Measurements from ENCODE around the gene DHX35. TPM values are rescaled to one million over a fixed set of nuclear protein-coding genes. Genes with fewer than 3 reads are reported as not detected.

Gene DHX35
- total and polyA plus RNA-seq, 10 of the 15 experiments (the other 5 are each of a cell fraction or from before 2014, with no cell fraction given) = 4.3 to 21.6 (median 14.9) TPM

- Histone ChIP-seq H3K27me3 (replicated peaks in 1 of 2; ENCODE audit: control insufficient read depth in 2 of 2, insufficient read depth in 2 of 2, low read length in 1 of 2) (no peaks in the 10 kb centered on the region), H3K9me3 (replicated peaks; ENCODE audit: control insufficient read depth, insufficient read depth, low read length) (no peaks in the 10 kb centered on the region), H3K36me3 (ENCODE audit: control insufficient read depth in 2 of 2, insufficient read depth in 2 of 2, low read length in 1 of 2) (peaks cover 30 to 43% of the 10 kb centered on the region in 2 experiments), H2AFZ (ENCODE audit: control insufficient read depth, low read depth, low read length) (no peak overlapping the region), H3K9ac (ENCODE audit: control insufficient read depth, insufficient read depth, low read length) (no peak overlapping the region), H4K20me1 (ENCODE audit: control insufficient read depth, insufficient read depth) (no peaks in the 10 kb centered on the region), H3K4me1 (ENCODE audit: control insufficient read depth, insufficient read depth, low read length) (no peaks in the 10 kb centered on the region), H3K4me2 (ENCODE audit: control insufficient read depth, insufficient read depth) (no peak overlapping the region), H3K79me2 (ENCODE audit: control insufficient read depth, insufficient read depth, low read length) (no peaks in the 10 kb centered on the region), H3K4me3 (no peak overlapping the region), H3K27ac (ENCODE audit: control insufficient read depth, insufficient read depth) (no peak overlapping the region)
- in situ Hi-C loops (cut with MboI) (no loop called here), intact Hi-C loops (cut with micrococcal nuclease; ENCODE audit: unreplicated experiment) (no loop called here)
- ChIA-PET POLR2A (interaction anchor here (0.7 kb wide), 1 partner anchor 25 kb away, joined by 4 read pairs; no protein-coding TSS in a partner anchor), RAD21 (ENCODE audit: unreplicated experiment) (no interaction called here), SMC1A (ENCODE audit: uncharacterized antibody, unreplicated experiment) (interaction anchor here (1.5 kb wide), 1 partner anchor 16 kb away, joined by 3 read pairs; no protein-coding TSS in a partner anchor), CTCF (no interaction called here)
- no TSS peak for BruUV-seq (replicated peaks)
- DNase-seq (ENCODE audit: low read depth, low spot score) = no peak
- TF ChIP-seq SIX5 (IDR thresholded peaks at IDR 0.05; ENCODE audit: low read depth, low read length, severe bottlenecking) (no peak), USF2 (IDR thresholded peaks at IDR 0.05; ENCODE audit: borderline replicate concordance, low read depth, low read length) (no peak), CHD2 (IDR thresholded peaks at IDR 0.05; ENCODE audit: borderline replicate concordance, low read depth, low read length) (no peak), RAD51 (IDR thresholded peaks at IDR 0.05) (no peak), IKZF2 (IDR thresholded peaks at IDR 0.05) (no peak), GABPA (IDR thresholded peaks at IDR 0.05; ENCODE audit: low read depth) (no peak), MYC (IDR thresholded peaks at IDR 0.05; ENCODE audit: insufficient read depth, insufficient read length, insufficient replicate concordance, low read length, severe bottlenecking) (no peak)
- TF ChIP-seq, protein P1, sequence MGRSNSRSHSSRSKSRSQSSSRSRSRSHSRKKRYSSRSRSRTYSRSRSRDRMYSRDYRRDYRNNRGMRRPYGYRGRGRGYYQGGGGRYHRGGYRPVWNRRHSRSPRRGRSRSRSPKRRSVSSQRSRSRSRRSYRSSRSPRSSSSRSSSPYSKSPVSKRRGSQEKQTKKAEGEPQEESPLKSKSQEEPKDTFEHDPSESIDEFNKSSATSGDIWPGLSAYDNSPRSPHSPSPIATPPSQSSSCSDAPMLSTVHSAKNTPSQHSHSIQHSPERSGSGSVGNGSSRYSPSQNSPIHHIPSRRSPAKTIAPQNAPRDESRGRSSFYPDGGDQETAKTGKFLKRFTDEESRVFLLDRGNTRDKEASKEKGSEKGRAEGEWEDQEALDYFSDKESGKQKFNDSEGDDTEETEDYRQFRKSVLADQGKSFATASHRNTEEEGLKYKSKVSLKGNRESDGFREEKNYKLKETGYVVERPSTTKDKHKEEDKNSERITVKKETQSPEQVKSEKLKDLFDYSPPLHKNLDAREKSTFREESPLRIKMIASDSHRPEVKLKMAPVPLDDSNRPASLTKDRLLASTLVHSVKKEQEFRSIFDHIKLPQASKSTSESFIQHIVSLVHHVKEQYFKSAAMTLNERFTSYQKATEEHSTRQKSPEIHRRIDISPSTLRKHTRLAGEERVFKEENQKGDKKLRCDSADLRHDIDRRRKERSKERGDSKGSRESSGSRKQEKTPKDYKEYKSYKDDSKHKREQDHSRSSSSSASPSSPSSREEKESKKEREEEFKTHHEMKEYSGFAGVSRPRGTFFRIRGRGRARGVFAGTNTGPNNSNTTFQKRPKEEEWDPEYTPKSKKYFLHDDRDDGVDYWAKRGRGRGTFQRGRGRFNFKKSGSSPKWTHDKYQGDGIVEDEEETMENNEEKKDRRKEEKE (IDR thresholded peaks at IDR 0.05) = no peak
- ATAC-seq = no peak
- FAIRE-seq = no peak
- WGBS (ENCODE audit: insufficient coverage, insufficient replicate concordance, low lambda C conversion rate, missing lambda C conversion rate) = 93% methylated on average over 3 of the region's 3 CpGs
Measured at GRCh38 chr20:38946836-38947235, 15.3 kb upstream of the DHX35 start.
